OCI-M2 (cell line): Measurements from ENCODE around the gene RPE65.
"Not testable (repeated sequence)": the region's sequence is repeated elsewhere in the genome, so short reads cannot be mapped to it uniquely, and the experiment has no call there.

Experiments
- DNase-seq: peaks from one replicate; lab custom pipeline; 2025; ENCODE audit not compliant: unreplicated experiment; lab: John Stamatoyannopoulos, UW

RPE65 gene

GRCh38 chr1:68453060-68453670 lies 3.4 kb upstream of the RPE65 start:
- DNase-seq, result no peak

GRCh38 chr1:68448365-68448764 lies 1.4 kb downstream of the RPE65 start:
- DNase-seq, result no peak

- no peak for DNase-seq
Observed at GRCh38 chr1:68445709-68446108, 4.0 kb downstream of the RPE65 start.

GRCh38 chr1:68442822-68443556 lies 6.8 kb downstream of the RPE65 start:
- DNase-seq, result no peak

- DNase-seq, result no peak
Observed at GRCh38 chr1:68442006-68442405, 7.7 kb downstream of the RPE65 start.

GRCh38 chr1:68438310-68438709 lies 11.4 kb downstream of the RPE65 start:
- DNase-seq, result no peak

GRCh38 chr1:68433395-68433794 lies 16.4 kb downstream of the RPE65 start:
- no peak for DNase-seq

GRCh38 chr1:68431076-68431475 lies 18.7 kb downstream of the RPE65 start:
- DNase-seq, result no peak

GRCh38 chr1:68429233-68429808 lies 20.4 kb downstream of the RPE65 start:
- DNase-seq, result no peak

GRCh38 chr1:68426594-68426993 lies 23.2 kb downstream of the RPE65 start:
- DNase-seq, result no peak

- DNase-seq, result no peak
Observed at GRCh38 chr1:68421350-68421749, 28.4 kb downstream of the RPE65 start.

GRCh38 chr1:68409426-68409825 lies 40.3 kb downstream of the RPE65 start:
- no peak for DNase-seq

GRCh38 chr1:68401506-68401905 lies 48.2 kb downstream of the RPE65 start:
- DNase-seq, result no peak

GRCh38 chr1:68395575-68395974 lies 54.2 kb downstream of the RPE65 start:
- DNase-seq, result not testable (repeated sequence)

- DNase-seq, result not testable (repeated sequence)
Observed at GRCh38 chr1:68392474-68392873, 57.3 kb downstream of the RPE65 start.

GRCh38 chr1:68385798-68386524 lies 63.8 kb downstream of the RPE65 start:
- not testable (repeated sequence) for DNase-seq

- no peak for DNase-seq
Observed at GRCh38 chr1:68384872-68385411, 64.8 kb downstream of the RPE65 start.

GRCh38 chr1:68384321-68384813 lies 65.4 kb downstream of the RPE65 start:
- no peak for DNase-seq

GRCh38 chr1:68383092-68383491 lies 66.7 kb downstream of the RPE65 start:
- no peak for DNase-seq

- DNase-seq, result no peak
Observed at GRCh38 chr1:68379085-68379478, 70.7 kb downstream of the RPE65 start.
